ENCODE measurements around the gene DGUOK.

DGUOK gene

GRCh38 chr2:74003494-74004211 is 77.0 kb downstream of the DGUOK start:
- H3K27ac Mint-ChIP-seq (ENCODE audit: low read depth), result no peak overlapping the region
- no peak for ATAC-seq (replicated peaks; ENCODE audit: extremely low read depth, poor library complexity, severe bottlenecking)
- peaks cover 63% of the 10 kb centered on the region for H3K4me1 Mint-ChIP-seq
- peak overlapping the region; percentile 79 for H3K4me3 Mint-ChIP-seq
- peaks cover 4% of the 10 kb centered on the region for H3K36me3 Mint-ChIP-seq (ENCODE audit: insufficient read depth)
- H3K27me3 Mint-ChIP-seq, result no peaks in the 10 kb centered on the region
- DNase-seq (ENCODE audit: low spot score in 2 of 2), result no peak
- no peaks in the 10 kb centered on the region for H3K9me3 Mint-ChIP-seq

- H3K36me3 Mint-ChIP-seq (ENCODE audit: insufficient read depth), result peaks cover 5% of the 10 kb centered on the region
- DNase-seq (ENCODE audit: low spot score in 2 of 2), result no peak
- H3K9me3 Mint-ChIP-seq, result no peaks in the 10 kb centered on the region
- H3K27me3 Mint-ChIP-seq, result no peaks in the 10 kb centered on the region
- H3K4me1 Mint-ChIP-seq, result peaks cover 62% of the 10 kb centered on the region
- no peak overlapping the region for H3K27ac Mint-ChIP-seq (ENCODE audit: low read depth)
- H3K4me3 Mint-ChIP-seq, result no peak overlapping the region
- ATAC-seq (replicated peaks; ENCODE audit: extremely low read depth, poor library complexity, severe bottlenecking), result no peak
Observed at GRCh38 chr2:74004212-74005182, 77.8 kb downstream of the DGUOK start.

DNA sequence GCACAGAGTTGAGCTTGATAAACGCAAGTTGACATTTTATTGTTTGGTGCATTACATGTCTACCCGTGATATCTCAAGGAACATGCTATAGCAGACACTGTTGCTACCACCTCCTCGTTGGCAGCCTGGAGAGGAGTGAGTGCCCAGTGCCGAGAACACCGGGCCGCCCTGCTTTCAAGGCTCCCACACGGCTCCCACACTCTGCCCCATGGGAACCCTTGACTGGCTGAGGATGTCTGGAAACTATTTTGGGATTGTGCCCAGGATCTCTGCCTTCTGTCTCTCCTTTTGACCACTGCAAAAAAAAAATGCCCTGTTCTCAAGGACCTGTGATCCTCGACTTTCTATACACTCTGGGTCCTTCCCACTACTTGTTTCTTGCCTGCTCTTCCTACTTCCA is 79.1 kb downstream of the DGUOK start:
- Mint-ChIP-seq H3K36me3 (ENCODE audit: insufficient read depth) (peaks cover 7% of the 10 kb centered on the region), H3K9me3 (no peaks in the 10 kb centered on the region), H3K4me1 (peaks cover 53% of the 10 kb centered on the region), H3K4me3 (no peak overlapping the region), H3K27ac (ENCODE audit: low read depth) (no peak overlapping the region), H3K27me3 (no peaks in the 10 kb centered on the region)
- ATAC-seq (replicated peaks; ENCODE audit: extremely low read depth, poor library complexity, severe bottlenecking), result no peak
- DNase-seq (ENCODE audit: low spot score in 2 of 2), result no peak

GRCh38 chr2:74006459-74006858 is 79.8 kb downstream of the DGUOK start:
- H3K4me3 Mint-ChIP-seq, result no peak overlapping the region

DNA sequence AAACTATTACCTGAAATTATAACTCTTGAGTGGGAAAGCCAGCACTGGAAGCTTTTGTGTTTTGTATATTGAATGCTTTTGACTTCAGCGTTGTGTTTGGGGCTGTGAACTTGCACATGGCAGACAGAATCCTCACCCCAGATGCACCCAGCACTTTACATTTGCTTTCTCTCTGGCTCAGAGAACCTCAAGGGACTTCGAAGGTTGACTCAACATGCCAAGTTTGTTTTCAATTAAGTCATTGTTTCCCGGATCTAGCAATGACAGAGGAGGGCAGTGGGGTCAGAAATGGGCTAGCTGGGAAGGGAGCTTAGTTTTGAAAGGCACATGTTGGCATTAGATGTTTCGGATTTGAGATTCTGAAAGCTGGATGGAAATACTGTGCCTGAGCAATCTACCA is 80.4 kb downstream of the DGUOK start:
- Mint-ChIP-seq H3K27ac (ENCODE audit: low read depth) (no peak overlapping the region), H3K27me3 (no peaks in the 10 kb centered on the region)

More at GRCh38 chr2:74006459-74006858, 79.8 kb downstream of the DGUOK start:
- Mint-ChIP-seq H3K27me3 (no peaks in the 10 kb centered on the region), H3K4me1 (peaks cover 47% of the 10 kb centered on the region), H3K36me3 (ENCODE audit: insufficient read depth) (peaks cover 7% of the 10 kb centered on the region), H3K9me3 (no peaks in the 10 kb centered on the region), H3K27ac (ENCODE audit: low read depth) (no peak overlapping the region)
- ATAC-seq (replicated peaks; ENCODE audit: extremely low read depth, poor library complexity, severe bottlenecking) (no peak), DNase-seq (ENCODE audit: low spot score in 2 of 2) (no peak)

GRCh38 chr2:74007711-74008110 is 81.0 kb downstream of the DGUOK start:
- no peak for DNase-seq (ENCODE audit: low spot score in 2 of 2)
- no peak overlapping the region for H3K27ac Mint-ChIP-seq (ENCODE audit: low read depth)
- no peak overlapping the region for H3K4me3 Mint-ChIP-seq
- H3K27me3 Mint-ChIP-seq, result no peaks in the 10 kb centered on the region
- ATAC-seq (replicated peaks; ENCODE audit: extremely low read depth, poor library complexity, severe bottlenecking), result no peak
- H3K9me3 Mint-ChIP-seq, result no peaks in the 10 kb centered on the region
- H3K4me1 Mint-ChIP-seq, result peaks cover 39% of the 10 kb centered on the region
- H3K36me3 Mint-ChIP-seq (ENCODE audit: insufficient read depth), result peaks cover 7% of the 10 kb centered on the region

More for the DNA sequence above, 80.4 kb downstream of the DGUOK start:
- Mint-ChIP-seq H3K9me3 (no peaks in the 10 kb centered on the region), H3K36me3 (ENCODE audit: insufficient read depth) (peaks cover 7% of the 10 kb centered on the region), H3K4me3 (no peak overlapping the region), H3K4me1 (peaks cover 40% of the 10 kb centered on the region)
- ATAC-seq (replicated peaks; ENCODE audit: extremely low read depth, poor library complexity, severe bottlenecking), result no peak
- DNase-seq (ENCODE audit: low spot score in 2 of 2), result no peak

Data from central memory CD8-positive, alpha-beta T cell (primary cell).